Subcutaneous adipose tissue (tissue), 4 donors: Measurements from ENCODE around the gene RBM4B. TPM values are rescaled to one million over a fixed set of nuclear protein-coding genes. Genes with fewer than 3 reads are reported as not detected.

Experiments
- CTCF ChIP-seq: fragments of 450-650 bp; IDR thresholded peaks from one replicate; pipeline ENCODE4 v1.5.1; 2016; ENCODE audit warnings: low read depth, mild to moderate bottlenecking, control low read depth, antibody characterized with exemption, moderate library complexity
- total RNA-seq, 4 donors: library from RNA; depleted of rRNA; stranded (reverse); fragments of >200 nt; gene quantifications; one replicate each; pipeline ENCODE4 v1.1.0, GENCODE V29; 2016

The RBM4B gene
- total RNA-seq, 4 donors from 2014 or later: 3.9 to 10.2 (median 9.0) TPM

- no peak for TF ChIP-seq CTCF
These were observed 17.1 kb upstream of the RBM4B start for GRCh38 chr11:66694732-66695207.

- no peak for TF ChIP-seq CTCF
These were observed 16.3 kb upstream of the RBM4B start for GRCh38 chr11:66694056-66694410.

GRCh38 chr11:66693356-66694055 lies 15.8 kb upstream of the RBM4B start:
- TF ChIP-seq CTCF: no peak

GRCh38 chr11:66692871-66693331 lies 15.2 kb upstream of the RBM4B start:
- no peak for TF ChIP-seq CTCF

GRCh38 chr11:66692446-66692845 lies 14.8 kb upstream of the RBM4B start:
- TF ChIP-seq CTCF: no peak

- no peak for TF ChIP-seq CTCF
These were observed 13.8 kb upstream of the RBM4B start for GRCh38 chr11:66691311-66691980.
